Esophagus muscularis mucosa (tissue), 4 donors: ENCODE measurements around the gene MFSD11. TPM values are rescaled to one million over a fixed set of nuclear protein-coding genes. Genes with fewer than 3 reads are reported as not detected.
"Not testable (repeated sequence)": the region's sequence is repeated elsewhere in the genome, so short reads cannot be mapped to it uniquely, and the experiment has no call there.

Source experiments
- DNase-seq: peaks from one replicate; pipeline ENCODE4 v3.0.0-alpha.2; 2017; ENCODE audit errors: extremely low spot score
- H3K27ac ChIP-seq, 4 donors: fragments of 200-600 bp; sonication (generic); replicated peaks in 1 of 4; 1 replicate in 3 of 4; 2 replicates in 1 of 4; pipeline ENCODE4 v1.5.1; 2016 to 2019; ENCODE audit warnings: mild to moderate bottlenecking in 1 of 4
- H3K27me3 ChIP-seq, 4 donors: fragments of 200-600 bp; sonication (generic); one replicate each; pipeline versions ENCODE4 v1.5.1 to v1.6.0; 2016 to 2019
- H3K36me3 ChIP-seq, 4 donors: fragments of 200-600 bp; sonication (generic); one replicate each; pipeline ENCODE4 v1.5.1; 2016 to 2019
- H3K4me1 ChIP-seq, 4 donors: fragments of 200-600 bp; sonication (generic); one replicate each; pipeline ENCODE4 v1.5.1; 2016 to 2019
- H3K4me3 ChIP-seq, 4 donors: fragments of 200-600 bp; sonication (generic); 1 replicate in 2 of 4; 2 replicates in 2 of 4; pipeline ENCODE4 v1.5.1; 2016 to 2019; ENCODE audit warnings: mild to moderate bottlenecking in 4 of 4, moderate library complexity in 1 of 4
- H3K9me3 ChIP-seq, 4 donors: fragments of 200-600 bp; sonication (generic); 1 replicate in 3 of 4; 2 replicates in 1 of 4; pipeline ENCODE4 v1.5.1; 2016 to 2019
- EP300 ChIP-seq: sonication (generic); formaldehyde crosslinking; IDR thresholded peaks from one replicate; pipeline ENCODE4 v1.6.1; 2017; ENCODE audit warnings: antibody characterized with exemption
- POLR2A ChIP-seq: fragments of 450-650 bp; IDR thresholded peaks from one replicate; pipeline ENCODE4 v1.6.1; 2017; ENCODE audit warnings: antibody characterized with exemption, moderate library complexity, mild to moderate bottlenecking, low read depth
- POLR2AphosphoS5 ChIP-seq, 2 donors: sonication (generic); formaldehyde crosslinking; IDR thresholded peaks; one replicate each; pipeline ENCODE4 v1.6.1; 2017; ENCODE audit warnings: antibody characterized with exemption in 2 of 2
- WGBS: methylation state at CpG from one replicate; pipeline ENCODE4 v1.1.5; 2018; 5-methylcytosine and 5-hydroxymethylcytosine counted together
- intact Hi-C: fragments of 100-400 bp; cut with DNase I; formaldehyde crosslinking; loops from one replicate; pipeline ENCODE4 v1.15.1; 2023
- total RNA-seq, 4 donors: library from RNA; depleted of rRNA; stranded (reverse); fragments of >200 nt; gene quantifications; one replicate each; pipeline versions ENCODE4 v1.1.0 to v1.2.1, GENCODE V29; 2016
- TF ChIP-seq, protein P1 (sequence below), 3 experiments: fragments of 200-600 bp in 2 of 3; fragments of 450-650 bp in 1 of 3; sonication (generic) in 2 of 3; IDR thresholded peaks; one replicate each; pipeline ENCODE4 v1.5.1; 2017 to 2019; ENCODE audit warnings: antibody characterized with exemption in 3 of 3, mild to moderate bottlenecking in 2 of 3, moderate library complexity in 1 of 3

The MFSD11 gene
- total RNA-seq, 4 donors from 2014 or later: 17.1 to 22.4 (median 18.8) TPM

DNA sequence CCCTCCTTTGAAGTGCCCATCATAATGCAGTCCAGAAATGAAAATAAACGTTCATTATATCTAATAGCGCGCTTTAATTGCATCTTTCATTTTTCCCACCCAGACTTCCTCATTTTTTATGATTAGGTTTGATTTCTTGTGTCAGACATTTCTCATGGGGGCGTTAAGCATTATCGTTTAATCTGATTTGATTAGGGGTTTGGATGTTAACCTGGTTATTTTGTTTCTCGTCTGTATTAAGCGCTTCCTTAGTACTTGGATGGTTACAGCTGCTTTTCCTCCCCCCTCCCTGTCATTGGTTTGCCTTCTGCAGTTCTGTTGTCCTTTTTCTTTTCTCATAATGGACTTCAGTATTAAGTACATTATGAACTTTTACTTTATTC is 540 bp downstream of the MFSD11 start:
- peak overlapping the region; percentile 99 to 100 (median 99) for H3K27ac ChIP-seq
- TF ChIP-seq, protein P1, sequence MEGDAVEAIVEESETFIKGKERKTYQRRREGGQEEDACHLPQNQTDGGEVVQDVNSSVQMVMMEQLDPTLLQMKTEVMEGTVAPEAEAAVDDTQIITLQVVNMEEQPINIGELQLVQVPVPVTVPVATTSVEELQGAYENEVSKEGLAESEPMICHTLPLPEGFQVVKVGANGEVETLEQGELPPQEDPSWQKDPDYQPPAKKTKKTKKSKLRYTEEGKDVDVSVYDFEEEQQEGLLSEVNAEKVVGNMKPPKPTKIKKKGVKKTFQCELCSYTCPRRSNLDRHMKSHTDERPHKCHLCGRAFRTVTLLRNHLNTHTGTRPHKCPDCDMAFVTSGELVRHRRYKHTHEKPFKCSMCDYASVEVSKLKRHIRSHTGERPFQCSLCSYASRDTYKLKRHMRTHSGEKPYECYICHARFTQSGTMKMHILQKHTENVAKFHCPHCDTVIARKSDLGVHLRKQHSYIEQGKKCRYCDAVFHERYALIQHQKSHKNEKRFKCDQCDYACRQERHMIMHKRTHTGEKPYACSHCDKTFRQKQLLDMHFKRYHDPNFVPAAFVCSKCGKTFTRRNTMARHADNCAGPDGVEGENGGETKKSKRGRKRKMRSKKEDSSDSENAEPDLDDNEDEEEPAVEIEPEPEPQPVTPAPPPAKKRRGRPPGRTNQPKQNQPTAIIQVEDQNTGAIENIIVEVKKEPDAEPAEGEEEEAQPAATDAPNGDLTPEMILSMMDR (IDR thresholded peaks at IDR 0.05): no peak
- TF ChIP-seq POLR2A (no peak), EP300 (no peak), POLR2AphosphoS5 (IDR thresholded peaks at IDR 0.05) (no peak)
- H3K4me1 ChIP-seq: peaks cover 34 to 61% (median 58%) of the 10 kb centered on the region in 4 donors
- peaks cover 12 to 52% (median 37%) of the 10 kb centered on the region in 4 donors for H3K36me3 ChIP-seq
- H3K27me3 ChIP-seq: no peaks in the 10 kb centered on the region
- peak overlapping the region; percentile 84 to 97 (median 93) for H3K4me3 ChIP-seq
- H3K9me3 ChIP-seq: no peaks in the 10 kb centered on the region
- 1% methylated on average over 7 of the region's 7 CpGs for WGBS
- intact Hi-C loops: no loop called here
- no peak for DNase-seq

DNA sequence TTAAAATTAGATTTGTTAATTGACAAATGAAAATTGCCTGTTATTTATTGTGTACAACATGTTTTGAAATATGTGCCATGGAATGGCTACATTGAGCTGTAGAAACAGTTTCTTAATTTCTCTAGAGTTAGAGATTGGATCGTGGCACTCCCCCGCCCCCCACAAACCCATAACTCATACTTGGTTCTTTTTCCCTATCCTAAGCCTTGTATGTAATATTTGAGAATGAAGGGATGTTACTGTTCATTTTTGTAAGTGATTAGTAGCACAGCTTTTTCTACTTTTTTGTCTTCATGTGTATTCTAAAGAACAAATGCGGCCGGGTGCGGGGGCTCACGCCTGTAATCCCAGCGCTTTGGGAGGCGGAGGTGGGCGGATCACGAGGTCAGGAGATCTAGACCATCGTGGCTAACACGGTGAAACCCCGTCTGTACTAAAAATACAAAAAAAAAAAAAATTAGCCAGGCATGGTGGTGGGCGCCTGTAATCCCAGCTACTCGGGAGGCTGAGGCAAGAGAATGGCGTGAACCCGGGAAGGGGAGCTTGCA is 1.7 kb downstream of the MFSD11 start:
- Histone ChIP-seq H3K4me3 (peak overlapping the region in 1 of 4 donors; percentile 5), H3K27ac (peak overlapping the region; percentile 69 to 100 (median 99)), H3K36me3 (peaks cover 8 to 52% (median 33%) of the 10 kb centered on the region in 4 donors), H3K4me1 (peaks cover 23 to 49% (median 47%) of the 10 kb centered on the region in 4 donors)
- DNase-seq, H3K27me3 ChIP-seq, intact Hi-C loops, H3K9me3 ChIP-seq: not testable (repeated sequence)
- WGBS: 90% methylated on average over 17 of the region's 17 CpGs

DNA sequence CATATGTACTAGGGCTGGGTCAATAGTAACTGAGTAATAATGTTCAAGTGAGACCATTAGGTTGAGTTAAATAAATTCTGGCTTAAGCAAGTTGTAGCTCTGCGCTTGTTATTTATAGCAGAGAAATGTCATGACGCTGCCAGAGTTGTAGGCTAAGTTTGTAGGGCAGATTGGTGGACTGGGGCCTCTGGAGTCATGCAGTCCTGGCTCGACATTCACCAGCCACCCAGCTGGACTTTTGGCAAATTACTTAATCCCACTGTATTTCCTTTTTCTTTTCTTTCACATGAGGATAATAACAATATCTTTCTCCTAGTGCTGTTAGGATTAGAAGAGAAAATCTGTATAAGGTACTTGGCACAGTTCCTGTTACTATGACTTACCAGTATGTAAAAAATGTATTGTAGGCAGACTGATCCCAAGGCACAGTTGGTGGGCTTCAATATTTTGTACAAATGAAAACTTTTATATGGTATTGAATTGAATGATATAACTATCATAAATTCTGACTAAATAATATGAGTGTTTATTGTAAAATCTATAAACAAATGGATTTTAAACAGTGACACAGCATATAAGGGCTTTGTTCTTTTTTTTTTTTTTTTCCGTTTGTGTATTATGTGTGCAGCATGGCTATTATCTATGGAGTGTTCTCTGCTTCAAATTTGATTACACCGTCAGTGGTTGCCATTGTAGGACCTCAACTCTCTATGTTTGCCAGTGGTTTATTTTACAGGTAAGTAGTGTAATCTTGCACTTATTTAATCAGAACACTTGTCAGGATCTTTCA is 2.6 kb downstream of the MFSD11 start:
- intact Hi-C loops: no loop called here
- WGBS: 31% methylated on average over 5 of the region's 5 CpGs

DNA sequence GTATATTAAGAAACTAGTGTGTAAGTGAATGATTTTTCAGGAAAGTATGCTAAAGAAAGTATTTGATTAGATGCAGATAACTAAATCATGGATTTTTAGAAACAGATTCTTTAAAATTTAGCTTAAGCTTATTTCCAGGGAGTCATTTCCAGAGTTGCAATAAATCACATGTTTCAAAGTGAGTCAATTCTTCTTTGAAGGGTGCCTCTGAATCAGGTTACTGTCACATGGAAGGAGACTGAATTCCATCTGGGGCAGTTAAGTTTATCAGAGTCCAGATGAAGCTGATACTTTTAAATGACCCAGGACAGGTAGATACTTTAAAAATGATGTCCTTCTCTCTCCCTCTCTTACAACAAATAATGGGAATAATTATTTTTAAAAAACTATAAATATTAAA is 5.0 kb downstream of the MFSD11 start:
- Histone ChIP-seq H3K27me3 (no peaks in the 10 kb centered on the region), H3K27ac (no peak overlapping the region), H3K4me3 (no peak overlapping the region), H3K9me3 (no peaks in the 10 kb centered on the region), H3K4me1 (peaks cover 12 to 36% (median 33%) of the 10 kb centered on the region in 4 donors), H3K36me3 (peaks cover 19 to 66% (median 54%) of the 10 kb centered on the region in 4 donors)
- TF ChIP-seq POLR2A: no peak
- TF ChIP-seq POLR2AphosphoS5 (IDR thresholded peaks at IDR 0.05): no peak
- no peak for TF ChIP-seq EP300
- TF ChIP-seq, protein P1 (IDR thresholded peaks at IDR 0.05): no peak
- DNase-seq: no peak
- intact Hi-C loops: no loop called here

More for the DNA sequence above, 2.6 kb downstream of the MFSD11 start:
- peaks cover 8 to 52% (median 36%) of the 10 kb centered on the region in 4 donors for H3K36me3 ChIP-seq
- H3K27ac ChIP-seq: peak overlapping the region; percentile 69 to 100 (median 99)
- peak overlapping the region in 2 of 4 donors; percentile 1 to 4 for H3K4me3 ChIP-seq
- TF ChIP-seq EP300 (no peak), POLR2AphosphoS5 (IDR thresholded peaks at IDR 0.05) (peak; percentile 28 to 50)
- no peaks in the 10 kb centered on the region for H3K27me3 ChIP-seq
- no peak for DNase-seq
- peaks cover 14 to 40% (median 38%) of the 10 kb centered on the region in 4 donors for H3K4me1 ChIP-seq
- no peaks in the 10 kb centered on the region for H3K9me3 ChIP-seq

DNA sequence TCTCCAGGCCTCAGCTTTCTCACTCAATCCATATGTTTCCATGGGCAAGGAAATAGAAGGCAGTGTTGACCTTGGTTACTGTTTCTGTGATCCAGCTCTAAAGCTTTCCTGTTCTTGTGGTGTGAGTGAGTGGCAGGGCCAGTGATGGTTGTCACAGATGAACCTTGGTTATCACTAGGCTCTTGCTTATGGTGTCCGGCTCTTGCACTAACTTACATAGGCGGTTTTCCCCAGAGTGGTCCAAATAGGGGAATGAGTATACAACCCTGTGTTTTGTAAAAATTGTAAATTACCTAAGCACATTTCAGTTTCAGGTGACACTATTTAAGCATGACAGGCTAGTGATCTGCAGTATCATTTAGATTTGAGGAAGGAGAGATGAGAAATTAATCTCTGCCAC is 6.8 kb downstream of the MFSD11 start:
- Histone ChIP-seq H3K4me1 (peaks cover 4 to 20% (median 17%) of the 10 kb centered on the region in 4 donors), H3K36me3 (peaks cover 19 to 75% (median 62%) of the 10 kb centered on the region in 4 donors), H3K27me3 (no peaks in the 10 kb centered on the region), H3K4me3 (no peak overlapping the region), H3K9me3 (no peaks in the 10 kb centered on the region), H3K27ac (no peak overlapping the region)
- intact Hi-C loops: no loop called here
- WGBS: 100% methylated on average over 2 of the region's 2 CpGs
- TF ChIP-seq, protein P1 (IDR thresholded peaks at IDR 0.05): no peak
- TF ChIP-seq POLR2AphosphoS5 (IDR thresholded peaks at IDR 0.05) (no peak), POLR2A (no peak), EP300 (no peak)
- DNase-seq: no peak

DNA sequence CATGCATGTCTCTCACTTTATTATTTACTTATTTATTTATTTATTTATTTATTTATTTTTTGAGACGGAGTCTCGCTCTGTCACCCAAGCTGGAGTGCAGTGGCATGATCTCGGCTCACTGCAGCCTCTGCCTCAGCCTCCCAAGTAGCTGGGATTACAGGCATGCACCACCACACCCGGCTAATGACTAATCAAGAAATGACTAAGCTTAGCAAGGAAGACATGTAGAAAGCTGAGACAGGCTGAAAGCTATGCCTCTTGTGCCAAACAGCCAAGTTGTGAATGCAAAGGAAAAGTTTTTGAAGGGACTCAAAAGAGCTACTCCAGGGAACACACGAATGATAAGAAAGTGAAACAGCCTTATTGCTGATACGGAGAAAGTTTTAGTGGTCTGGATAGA is 7.9 kb downstream of the MFSD11 start:
- 96% methylated on average over 6 of the region's 6 CpGs for WGBS
- H3K9me3 ChIP-seq, H3K27me3 ChIP-seq, intact Hi-C loops, DNase-seq, H3K27ac ChIP-seq, H3K4me3 ChIP-seq, H3K4me1 ChIP-seq: not testable (repeated sequence)
- peaks cover 19 to 76% (median 62%) of the 10 kb centered on the region in 4 donors for H3K36me3 ChIP-seq
